Ramos (cell line): ENCODE measurements around the gene SLC13A3.

Experiments used
- in situ Hi-C: fragments of 300-500 bp; cut with MboI; formaldehyde crosslinking; loops from one replicate; pipeline ENCODE4 v1.14.3; 2022; ENCODE audit warnings: low sequenced_read_pairs; ENCODE audit not compliant: unreplicated experiment

SLC13A3 gene

DNA sequence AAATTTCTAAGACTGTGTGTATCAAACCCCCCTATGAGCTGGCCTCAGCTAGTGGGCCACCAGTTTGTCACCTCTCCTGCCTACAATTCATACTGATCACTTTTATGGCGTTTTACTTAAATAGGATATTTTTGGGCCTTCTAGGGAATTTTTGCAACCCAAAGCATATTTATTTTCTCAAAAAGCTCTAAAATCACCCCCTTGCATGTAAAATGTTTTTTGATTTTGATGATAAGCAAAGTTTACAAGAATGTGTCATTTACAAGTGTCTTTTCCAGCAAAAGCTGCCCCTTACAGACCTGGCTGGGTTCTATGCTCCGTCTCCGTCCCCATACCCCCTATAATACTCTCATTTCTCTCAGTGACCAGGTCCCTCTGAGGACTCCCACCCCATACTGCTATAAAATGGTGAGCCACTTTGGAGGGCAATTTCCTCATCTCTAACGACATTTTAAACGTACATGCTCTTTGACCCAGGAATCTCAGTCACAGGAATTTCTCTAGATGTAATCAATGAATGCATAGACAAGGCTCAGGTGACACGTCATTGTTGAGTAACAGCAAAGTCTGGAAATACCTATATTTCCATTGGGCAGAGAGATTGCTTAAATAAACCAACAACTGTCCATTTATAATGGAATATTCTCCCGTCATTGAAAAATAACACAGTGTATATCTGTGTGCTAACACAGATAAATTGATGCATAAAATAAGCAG lies 86.9 kb downstream of the SLC13A3 start:
- in situ Hi-C loops, result no loop called here

DNA sequence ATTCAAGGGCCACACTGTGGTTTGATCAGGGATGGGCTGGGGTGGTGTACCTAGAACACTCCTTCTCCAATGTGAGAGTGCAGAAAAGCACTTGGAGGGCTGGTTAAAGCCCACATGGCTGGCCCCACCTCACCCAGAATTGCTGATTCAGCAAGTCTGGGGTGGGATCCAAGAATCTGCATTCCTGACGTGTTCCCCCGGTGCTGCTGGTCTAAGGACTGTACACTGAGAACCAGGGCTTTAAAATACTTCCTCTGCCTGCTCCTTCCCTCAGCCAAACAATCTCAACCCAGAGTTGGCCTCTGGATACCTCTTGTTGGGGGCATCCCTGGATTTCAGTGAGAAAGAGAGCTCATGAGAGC lies 87.4 kb downstream of the SLC13A3 start:
- in situ Hi-C loops, result no loop called here

- in situ Hi-C loops, result no loop called here
These were observed 87.9 kb downstream of the SLC13A3 start for GRCh38 chr20:46563170-46563859.

DNA sequence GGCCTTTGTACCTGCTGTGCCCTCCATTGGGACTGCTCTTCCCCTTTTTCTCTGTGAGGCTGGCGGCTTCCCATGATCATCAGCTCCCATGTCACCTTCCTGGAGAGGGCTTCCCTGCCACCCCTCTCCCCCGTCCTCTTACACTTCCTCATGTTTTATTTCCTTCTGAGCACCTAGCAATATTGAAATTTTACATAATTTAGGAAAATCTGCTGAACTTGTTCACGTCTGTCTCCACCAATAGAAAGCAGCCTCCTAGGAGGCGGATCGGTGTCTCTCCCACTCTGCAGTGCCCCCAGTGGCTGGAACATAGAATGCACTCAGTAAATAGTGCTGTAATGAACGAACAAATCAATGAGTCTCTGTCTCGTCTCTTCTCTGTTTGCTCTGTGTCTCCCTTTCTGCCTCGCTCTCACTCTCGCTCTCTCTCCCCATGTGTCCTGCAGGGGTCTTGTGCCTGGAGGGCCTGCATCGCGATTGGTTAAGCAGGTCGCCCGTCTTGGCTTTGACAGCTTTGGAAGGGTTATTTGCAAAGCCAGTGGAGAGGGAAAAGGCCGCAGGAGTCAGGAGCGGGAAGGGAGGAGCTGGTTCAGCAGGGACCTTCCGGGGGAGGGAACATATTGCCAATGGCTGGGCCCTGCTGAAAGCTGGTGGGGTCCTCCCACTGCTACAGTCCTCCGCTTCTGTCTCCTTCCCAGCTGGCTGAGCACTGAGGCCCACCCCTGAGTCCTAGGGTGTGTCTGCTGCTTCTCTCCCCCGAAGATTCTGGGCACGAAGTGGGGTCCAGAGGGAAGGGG lies 88.7 kb downstream of the SLC13A3 start:
- in situ Hi-C loops, result no loop called here

- in situ Hi-C loops, result no loop called here
These were observed 89.3 kb downstream of the SLC13A3 start for GRCh38 chr20:46562009-46562372.

DNA sequence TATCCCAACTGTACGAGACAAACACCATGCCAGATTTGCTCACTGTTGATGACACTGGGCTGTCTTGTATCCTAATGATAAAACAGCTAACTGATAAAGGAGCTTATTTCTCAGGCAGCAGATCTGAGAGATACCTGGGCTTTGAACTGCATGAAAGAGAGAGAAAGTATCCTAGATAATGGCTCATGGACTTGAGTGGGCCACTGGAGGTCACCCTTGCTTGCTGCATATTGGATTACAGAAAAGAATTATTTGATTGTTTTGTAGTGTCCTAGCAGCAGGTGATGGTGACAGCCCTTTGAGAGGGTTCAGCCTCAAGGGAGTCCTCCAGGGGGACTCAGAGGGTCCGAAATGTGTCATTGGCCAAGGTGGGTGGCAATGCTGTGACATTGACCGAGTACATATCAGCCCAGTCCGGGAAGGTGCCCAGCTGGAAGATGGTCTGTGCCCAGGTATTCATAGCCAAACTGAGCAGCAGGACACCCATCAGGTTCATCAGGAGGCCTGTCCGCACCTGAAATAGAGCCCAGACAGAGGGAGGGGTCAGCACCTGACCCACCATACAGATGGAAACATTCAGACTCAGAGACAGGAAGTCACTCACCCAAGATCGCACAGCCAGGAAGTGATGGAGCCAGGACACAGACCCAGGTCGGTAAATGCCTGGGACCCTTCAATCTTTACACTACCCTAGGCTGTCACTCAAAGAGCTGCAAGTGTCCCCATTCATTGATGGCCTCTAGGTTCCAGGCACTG lies 91.4 kb downstream of the SLC13A3 start:
- in situ Hi-C loops, result no loop called here

GRCh38 chr20:46559001-46559400 lies 92.3 kb downstream of the SLC13A3 start:
- in situ Hi-C loops, result no loop called here

- in situ Hi-C loops, result no loop called here
These were observed 92.7 kb downstream of the SLC13A3 start for GRCh38 chr20:46558511-46558959.

DNA sequence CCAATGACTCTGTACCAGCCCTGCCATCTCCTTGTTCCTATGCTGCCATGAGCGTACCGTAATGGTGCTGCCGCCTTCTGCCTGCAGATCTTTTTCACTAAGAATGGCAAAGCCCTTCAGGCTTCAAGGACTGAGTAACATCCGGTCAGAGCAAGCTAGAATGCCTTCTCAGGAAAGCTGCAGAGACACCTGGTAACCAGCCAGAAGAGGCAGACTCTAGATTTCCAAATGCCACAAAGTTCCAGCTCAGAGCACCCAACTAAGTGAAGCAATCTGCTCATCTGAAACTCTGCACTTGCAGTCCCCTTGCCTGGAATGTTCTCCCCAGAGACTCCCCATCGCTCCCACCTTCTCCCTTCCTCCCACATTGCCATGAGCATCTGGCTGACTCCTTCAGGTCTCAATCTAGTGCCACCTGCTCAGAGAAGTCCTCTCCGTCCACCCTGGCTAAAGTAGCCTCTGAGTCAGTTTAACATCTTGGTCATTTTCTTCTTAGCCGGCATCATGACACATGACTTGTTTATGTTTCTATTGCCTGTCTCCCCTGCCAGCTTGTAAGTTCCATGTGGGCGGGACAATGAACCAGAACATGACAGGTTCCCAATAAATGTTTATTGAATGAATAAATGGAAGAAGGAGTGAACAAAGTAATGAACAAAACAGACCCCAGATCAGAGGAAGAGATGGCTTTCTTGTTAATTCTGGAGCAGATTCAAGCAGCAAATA lies 93.9 kb downstream of the SLC13A3 start:
- in situ Hi-C loops, result no loop called here

GRCh38 chr20:46555370-46555956 lies 95.8 kb downstream of the SLC13A3 start:
- in situ Hi-C loops, result no loop called here

- in situ Hi-C loops, result no loop called here
These were observed 96.4 kb downstream of the SLC13A3 start for GRCh38 chr20:46554828-46555227.

- in situ Hi-C loops, result no loop called here
These were observed 97.3 kb downstream of the SLC13A3 start for GRCh38 chr20:46553926-46554325.

- in situ Hi-C loops, result no loop called here
These were observed 98.5 kb downstream of the SLC13A3 start for GRCh38 chr20:46552460-46553420.

DNA sequence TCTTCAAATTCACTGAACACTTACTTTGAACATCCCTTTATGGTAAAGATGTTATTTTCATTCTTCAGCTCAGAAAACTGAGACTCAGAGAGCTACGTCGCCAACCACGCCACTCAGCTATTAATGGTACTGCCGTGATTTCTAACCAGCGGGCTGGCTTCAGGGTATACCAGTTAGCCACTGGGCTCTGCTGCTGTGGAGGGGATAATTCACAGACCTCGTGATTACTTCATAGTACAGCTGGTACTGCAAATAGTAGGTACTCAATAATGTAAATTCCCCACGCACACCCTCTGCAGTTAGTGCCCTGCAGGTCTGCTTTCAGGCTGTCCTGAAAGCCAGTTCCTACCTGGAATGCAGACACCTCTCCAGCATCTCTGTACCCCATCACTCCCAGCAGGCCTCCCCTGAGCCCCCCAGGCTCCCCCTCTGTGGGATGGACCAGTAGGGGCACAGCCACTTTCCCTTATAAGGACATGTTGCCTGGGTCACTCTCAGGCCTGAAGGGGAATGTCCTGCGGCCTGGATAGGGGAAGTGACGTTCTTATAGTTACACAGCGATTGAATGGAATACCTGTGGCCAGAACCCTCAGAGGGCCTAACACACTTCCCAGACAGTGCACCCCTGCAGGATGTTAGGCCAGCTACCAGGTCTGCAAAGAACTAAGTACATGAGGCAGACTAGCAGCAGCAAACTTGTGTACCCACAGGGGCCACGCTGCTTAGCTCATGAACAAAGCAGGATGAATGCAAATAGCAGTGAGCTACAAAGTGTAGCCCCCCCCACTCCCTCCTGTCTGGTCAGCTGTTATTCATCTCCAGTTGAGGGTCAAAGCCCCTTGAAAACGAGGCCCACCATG lies 99.5 kb downstream of the SLC13A3 start:
- in situ Hi-C loops, result no loop called here

DNA sequence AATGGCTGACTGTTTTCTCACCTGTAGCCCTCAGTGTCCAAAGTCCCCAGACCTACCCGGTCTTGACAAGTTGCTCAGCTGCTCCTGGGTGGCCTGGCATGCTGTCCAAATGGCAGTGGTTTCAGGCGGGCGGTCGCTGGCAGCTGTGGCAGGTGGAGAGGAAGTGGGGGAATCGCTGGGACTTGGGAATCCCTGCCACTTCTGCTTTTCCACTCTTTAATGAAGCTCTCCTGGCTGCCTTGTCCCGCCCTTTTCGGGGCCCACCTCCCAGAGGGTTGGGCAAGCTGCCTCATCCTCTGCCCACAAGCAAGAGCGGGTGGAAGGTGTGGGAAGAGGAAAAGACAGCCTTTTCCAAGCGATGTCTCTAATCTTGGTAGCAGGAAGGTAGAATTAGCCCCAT lies 100.8 kb downstream of the SLC13A3 start, which contains the start of gene OCSTAMP:
TSS of gene OCSTAMP (minus strand) at position 194 of the 400 bp plus-strand sequence. CDS start at position 100, 94 bp downstream.
- in situ Hi-C loops, result no loop called here

DNA sequence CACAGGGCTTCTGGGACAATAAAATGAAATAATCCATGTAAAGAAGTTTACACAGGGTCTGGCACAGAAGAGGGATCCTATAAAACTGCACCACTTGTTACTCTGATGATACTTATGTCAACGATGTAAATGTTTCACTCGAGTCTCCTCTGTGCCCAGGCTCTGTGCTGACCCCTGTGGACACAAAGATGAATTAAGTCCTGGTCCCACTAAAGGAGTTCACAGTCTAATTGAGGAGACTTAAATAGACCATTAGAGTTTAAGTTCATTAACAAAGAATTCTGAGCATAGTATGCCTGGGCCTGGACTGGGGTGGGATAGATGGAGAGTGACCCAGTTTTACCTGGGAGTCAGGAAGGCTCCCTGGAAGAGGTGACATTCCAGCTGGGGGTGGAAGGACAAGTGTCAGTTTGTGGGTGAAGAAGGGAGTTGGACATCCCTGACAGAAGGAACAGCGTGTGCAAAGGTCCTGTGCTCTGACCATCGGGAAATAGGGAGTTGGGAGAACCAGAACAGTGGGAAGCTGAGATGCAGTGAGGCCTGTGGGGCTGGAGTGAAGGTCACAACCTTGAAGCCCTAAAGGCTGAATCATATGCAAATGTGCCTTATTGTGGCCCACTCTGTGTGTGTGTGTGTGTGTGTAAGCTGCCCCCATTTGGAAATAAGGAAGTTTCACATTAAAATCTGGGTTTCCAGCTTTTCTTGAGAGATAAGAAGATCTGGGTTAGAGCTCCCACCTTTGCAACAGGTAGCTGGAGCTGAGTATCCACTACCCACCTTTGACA lies 101.9 kb downstream of the SLC13A3 start:
- in situ Hi-C loops, result no loop called here

GRCh38 chr20:46548688-46549087 lies 102.6 kb downstream of the SLC13A3 start:
- in situ Hi-C loops, result no loop called here
